GM23248 (cell line): ENCODE data around the gene EDAR.

Experiments used
- EZH2 ChIP-seq: fragments of 200-600 bp; sonication (generic); IDR thresholded peaks from 2 replicates; pipeline ENCODE4 v1.6.1; 2018; ENCODE audit warnings: antibody characterized with exemption, mild to moderate bottlenecking; ENCODE audit not compliant: insufficient read depth, poor library complexity, severe bottlenecking
- EZH2phosphoT487 ChIP-seq: fragments of 200-600 bp; sonication (generic); IDR thresholded peaks from 2 replicates; pipeline ENCODE4 v1.6.1; 2018; ENCODE audit warnings: antibody characterized with exemption, moderate library complexity, mild to moderate bottlenecking, low read depth; ENCODE audit not compliant: insufficient read depth

DNA sequence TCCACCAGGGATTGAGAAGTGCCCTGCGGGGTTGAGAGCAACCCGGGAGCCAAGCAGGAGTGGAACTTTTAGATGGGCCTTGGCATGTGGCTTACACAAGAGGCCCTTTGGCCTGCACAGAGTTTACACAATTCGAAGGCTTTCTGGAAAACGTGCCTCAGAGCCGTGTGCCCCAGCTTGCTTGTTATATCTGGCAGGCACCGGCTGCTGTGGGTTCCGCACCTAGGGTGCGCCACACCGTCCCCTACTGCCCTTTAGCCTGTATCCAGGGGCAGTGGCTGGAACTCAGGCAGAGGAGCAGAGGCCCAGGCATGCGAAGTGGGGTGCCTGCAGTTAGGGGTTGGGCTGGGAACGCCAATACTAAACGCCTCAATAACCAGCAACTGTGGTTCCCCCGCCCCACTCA lies 32.9 kb upstream of the EDAR start:
- TF ChIP-seq EZH2 (no peak), EZH2phosphoT487 (no peak)
